Femur (tissue), 1 donor: ENCODE data around the gene GNG13.

ENCODE experiments used
- DNase-seq: peaks from one replicate; pipeline ENCODE4 v3.0.0-alpha.2; 2017

GNG13 gene

GRCh38 chr16:813204-813915 lies 12.8 kb upstream of the GNG13 start:
- DNase-seq = peak; percentile 67

GRCh38 chr16:808085-808386 lies 7.5 kb upstream of the GNG13 start:
- no peak for DNase-seq

GRCh38 chr16:807347-808084 lies 7.0 kb upstream of the GNG13 start:
- DNase-seq = peak; percentile 96

GRCh38 chr16:805474-805873 lies 4.9 kb upstream of the GNG13 start:
- no peak for DNase-seq

GRCh38 chr16:804193-805048 lies 3.9 kb upstream of the GNG13 start:
- no peak for DNase-seq

GRCh38 chr16:803754-804080 lies 3.2 kb upstream of the GNG13 start:
- no peak for DNase-seq

GRCh38 chr16:802914-803753 lies 2.6 kb upstream of the GNG13 start:
- no peak for DNase-seq

GRCh38 chr16:802461-802860 lies 1.9 kb upstream of the GNG13 start:
- DNase-seq = no peak

- no peak for DNase-seq
These were observed 1.2 kb upstream of the GNG13 start for GRCh38 chr16:801584-802363.

- no peak for DNase-seq
These were observed 439 bp upstream of the GNG13 start for GRCh38 chr16:800834-801511.

- no peak for DNase-seq
These were observed 1.2 kb downstream of the GNG13 start for GRCh38 chr16:799111-799947.

GRCh38 chr16:798666-799065 lies 1.9 kb downstream of the GNG13 start:
- DNase-seq = no peak

GRCh38 chr16:797686-798085 lies 2.8 kb downstream of the GNG13 start:
- DNase-seq = no peak

- no peak for DNase-seq
These were observed 3.5 kb downstream of the GNG13 start for GRCh38 chr16:797120-797420.

- DNase-seq = no peak
These were observed 4.0 kb downstream of the GNG13 start for GRCh38 chr16:796296-797119.

GRCh38 chr16:795580-796229 lies 4.8 kb downstream of the GNG13 start:
- no peak for DNase-seq

GRCh38 chr16:794853-795466 lies 5.6 kb downstream of the GNG13 start:
- no peak for DNase-seq

GRCh38 chr16:794091-794822 lies 6.3 kb downstream of the GNG13 start:
- no peak for DNase-seq
